Measurements from ENCODE around the gene HDAC9.

The HDAC9 gene

DNA sequence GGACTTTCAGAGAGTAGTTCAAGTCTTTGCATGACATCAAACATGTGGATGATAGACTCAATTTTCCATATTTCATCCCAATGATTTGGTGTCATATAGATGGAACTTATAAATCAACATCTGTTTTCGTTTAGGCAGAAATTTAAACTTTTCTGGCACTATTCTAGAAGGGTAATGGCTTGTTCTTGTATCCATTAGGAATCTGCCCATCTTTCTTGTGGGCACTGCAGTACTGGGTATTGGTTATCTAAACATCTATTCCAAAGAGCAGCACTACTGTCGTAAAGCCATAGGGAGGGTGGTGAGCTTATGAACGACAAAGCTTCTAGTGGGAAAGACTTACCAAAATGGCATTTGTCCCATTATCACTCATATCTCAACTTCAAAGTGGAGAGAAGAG lies 348.4 kb downstream of the HDAC9 start:
- Histone ChIP-seq H3K27me3 (no peaks in the 10 kb centered on the region), H3K27ac (no peak overlapping the region), H3K9me3 (no peaks in the 10 kb centered on the region), H3K4me1 (ENCODE audit: control insufficient read depth in 1 of 2, insufficient read depth in 1 of 2, low read depth in 1 of 2, low read length in 1 of 2) (no peaks in the 10 kb centered on the region), H3K4me3 (ENCODE audit: low read depth in 1 of 2, low read length in 1 of 2) (no peak overlapping the region), H3K36me3 (no peaks in the 10 kb centered on the region)
- TF ChIP-seq CTCF (IDR thresholded peaks at IDR 0.05) = no peak

GRCh38 chr7:18844735-18845134 lies 349.2 kb downstream of the HDAC9 start:
- no peaks in the 10 kb centered on the region for H3K4me1 ChIP-seq (ENCODE audit: control insufficient read depth in 1 of 2, insufficient read depth in 1 of 2, low read depth in 1 of 2, low read length in 1 of 2)
- no peaks in the 10 kb centered on the region for H3K36me3 ChIP-seq
- TF ChIP-seq CTCF (IDR thresholded peaks at IDR 0.05) = no peak
- H3K27me3 ChIP-seq = no peaks in the 10 kb centered on the region
- no peak overlapping the region for H3K27ac ChIP-seq
- H3K9me3 ChIP-seq = no peaks in the 10 kb centered on the region
- no peak overlapping the region for H3K4me3 ChIP-seq (ENCODE audit: low read depth in 1 of 2, low read length in 1 of 2)

DNA sequence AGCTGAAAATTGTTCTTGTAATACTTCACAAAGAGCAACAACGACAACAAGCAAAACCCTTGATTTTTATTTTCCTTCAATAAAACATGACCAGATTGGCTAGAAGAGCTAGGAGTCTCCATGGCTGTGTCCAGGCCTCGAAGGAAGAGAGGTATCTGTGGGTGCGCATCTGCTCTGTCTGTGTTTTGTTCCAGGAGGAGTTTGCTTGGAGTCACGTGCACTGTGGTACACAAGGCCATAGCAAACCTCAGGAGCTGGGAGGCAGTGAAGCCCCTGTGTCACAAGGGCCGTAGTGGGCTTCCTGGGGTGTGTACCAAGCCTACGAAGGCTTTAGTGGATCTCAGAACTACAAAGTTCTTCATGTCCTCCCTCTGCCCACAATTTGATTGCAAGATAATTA lies 350.2 kb downstream of the HDAC9 start:
- Histone ChIP-seq H3K27me3 (no peaks in the 10 kb centered on the region), H3K4me1 (ENCODE audit: control insufficient read depth in 1 of 2, insufficient read depth in 1 of 2, low read depth in 1 of 2, low read length in 1 of 2) (no peaks in the 10 kb centered on the region), H3K4me3 (ENCODE audit: low read depth in 1 of 2, low read length in 1 of 2) (no peak overlapping the region), H3K27ac (no peak overlapping the region), H3K36me3 (no peaks in the 10 kb centered on the region), H3K9me3 (no peaks in the 10 kb centered on the region)
- TF ChIP-seq CTCF (IDR thresholded peaks at IDR 0.05) = no peak

GRCh38 chr7:18846765-18847215 lies 351.2 kb downstream of the HDAC9 start:
- H3K27me3 ChIP-seq = no peaks in the 10 kb centered on the region
- no peaks in the 10 kb centered on the region for H3K9me3 ChIP-seq
- no peaks in the 10 kb centered on the region for H3K36me3 ChIP-seq
- H3K27ac ChIP-seq = no peak overlapping the region
- H3K4me3 ChIP-seq (ENCODE audit: low read depth in 1 of 2, low read length in 1 of 2) = no peak overlapping the region
- no peak for TF ChIP-seq CTCF (IDR thresholded peaks at IDR 0.05)
- no peaks in the 10 kb centered on the region for H3K4me1 ChIP-seq (ENCODE audit: control insufficient read depth in 1 of 2, insufficient read depth in 1 of 2, low read depth in 1 of 2, low read length in 1 of 2)

DNA sequence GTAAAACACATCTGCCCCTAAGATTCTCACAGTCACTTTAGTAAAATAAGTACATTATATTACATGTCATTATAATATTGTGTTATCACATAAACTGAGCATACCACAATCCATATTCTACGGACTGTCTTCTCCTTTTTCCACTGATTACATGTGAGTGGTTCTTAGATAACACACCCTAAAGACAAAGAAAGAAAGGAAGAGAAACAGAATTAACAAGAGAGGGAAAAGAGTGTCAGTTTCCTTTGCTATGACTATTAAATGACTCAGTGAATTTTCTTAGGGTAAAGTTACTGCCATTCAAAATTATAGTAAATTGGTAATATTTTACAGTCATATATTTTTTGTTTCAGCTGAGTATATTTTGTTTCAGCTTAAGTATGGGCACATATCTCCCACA lies 353.6 kb downstream of the HDAC9 start:
- H3K36me3 ChIP-seq = no peaks in the 10 kb centered on the region
- no peak overlapping the region for H3K27ac ChIP-seq
- H3K4me3 ChIP-seq (ENCODE audit: low read depth in 1 of 2, low read length in 1 of 2) = no peak overlapping the region
- no peaks in the 10 kb centered on the region for H3K4me1 ChIP-seq (ENCODE audit: control insufficient read depth in 1 of 2, insufficient read depth in 1 of 2, low read depth in 1 of 2, low read length in 1 of 2)
- TF ChIP-seq CTCF (IDR thresholded peaks at IDR 0.05) = no peak
- no peaks in the 10 kb centered on the region for H3K9me3 ChIP-seq
- no peaks in the 10 kb centered on the region for H3K27me3 ChIP-seq

- H3K36me3 ChIP-seq = no peaks in the 10 kb centered on the region
- no peak for TF ChIP-seq CTCF (IDR thresholded peaks at IDR 0.05)
- no peak overlapping the region for H3K27ac ChIP-seq
- H3K9me3 ChIP-seq = no peaks in the 10 kb centered on the region
- no peak overlapping the region for H3K4me3 ChIP-seq (ENCODE audit: low read depth in 1 of 2, low read length in 1 of 2)
- no peaks in the 10 kb centered on the region for H3K4me1 ChIP-seq (ENCODE audit: control insufficient read depth in 1 of 2, insufficient read depth in 1 of 2, low read depth in 1 of 2, low read length in 1 of 2)
- H3K27me3 ChIP-seq = no peaks in the 10 kb centered on the region
Measured at GRCh38 chr7:18855796-18856195, 360.2 kb downstream of the HDAC9 start.
